SK-N-SH treated with all-trans-retinoic acid at 6 μM for 48 hours (cell line): ENCODE results near the gene USP5.
"Not testable (repeated sequence)": the region's sequence is repeated elsewhere in the genome, so short reads cannot be mapped to it uniquely, and the experiment has no call there.

Source experiments
- BACH2 ChIP-seq: fragments of 250-450 bp; sonication (Bioruptor Pico); IDR thresholded peaks from 2 replicates; pipeline ENCODE4 v1.9.0; 2021; ENCODE audit warnings: mild to moderate bottlenecking, borderline replicate concordance
- CSDC2 ChIP-seq: fragments of 250-450 bp; sonication (Bioruptor Pico); IDR thresholded peaks from 2 replicates; pipeline ENCODE4 v1.5.0; 2020; ENCODE audit warnings: mild to moderate bottlenecking, moderate library complexity
- ESRRG ChIP-seq: fragments of 250-450 bp; sonication (Bioruptor Pico); IDR thresholded peaks from 2 replicates; pipeline ENCODE4 v1.6.1; 2021; ENCODE audit warnings: mild to moderate bottlenecking
- GLIS3 ChIP-seq: fragments of 250-450 bp; sonication (Bioruptor Pico); IDR thresholded peaks from 2 replicates; pipeline ENCODE4 v1.5.0; 2020; ENCODE audit warnings: mild to moderate bottlenecking, moderate library complexity
- ISL1 ChIP-seq: fragments of 250-450 bp; sonication (Bioruptor Pico); IDR thresholded peaks from 2 replicates; pipeline ENCODE4 v2.1.2; 2022; ENCODE audit warnings: mild to moderate bottlenecking, moderate library complexity
- ZC3H10 ChIP-seq: fragments of 250-450 bp; sonication (Bioruptor Pico); IDR thresholded peaks from 2 replicates; pipeline ENCODE4 v1.5.1; 2021; ENCODE audit warnings: mild to moderate bottlenecking, moderate library complexity
- ZFP30 ChIP-seq: fragments of 450-650 bp; formaldehyde crosslinking; IDR thresholded peaks from 2 replicates; pipeline ENCODE4 v1.5.0; 2022; ENCODE audit warnings: mild to moderate bottlenecking, moderate library complexity
- ZNF70 ChIP-seq: fragments of 450-650 bp; formaldehyde crosslinking; IDR thresholded peaks from 2 replicates; pipeline ENCODE4 v1.5.0; 2020; ENCODE audit warnings: mild to moderate bottlenecking, moderate library complexity
- ZNF8 ChIP-seq: fragments of 450-650 bp; formaldehyde crosslinking; IDR thresholded peaks from 2 replicates; pipeline ENCODE4 v1.5.0; 2020; ENCODE audit warnings: mild to moderate bottlenecking, moderate library complexity
- TF ChIP-seq, protein P1 (sequence below): fragments of 250-450 bp; sonication (Bioruptor Pico); IDR thresholded peaks from 2 replicates; pipeline ENCODE4 v1.8.0; 2021; ENCODE audit warnings: low read depth, mild to moderate bottlenecking, moderate library complexity, borderline replicate concordance
- TF ChIP-seq, protein P2 (sequence below): fragments of 250-450 bp; sonication (Bioruptor Pico); IDR thresholded peaks from 2 replicates; pipeline ENCODE4 v1.5.1; 2020; ENCODE audit warnings: low read depth, mild to moderate bottlenecking, moderate library complexity
- TF ChIP-seq, protein P3 (sequence below): fragments of 250-450 bp; sonication (Bioruptor Pico); IDR thresholded peaks from 2 replicates; pipeline ENCODE4 v1.8.0; 2020; ENCODE audit warnings: mild to moderate bottlenecking, moderate library complexity, borderline replicate concordance

DNA sequence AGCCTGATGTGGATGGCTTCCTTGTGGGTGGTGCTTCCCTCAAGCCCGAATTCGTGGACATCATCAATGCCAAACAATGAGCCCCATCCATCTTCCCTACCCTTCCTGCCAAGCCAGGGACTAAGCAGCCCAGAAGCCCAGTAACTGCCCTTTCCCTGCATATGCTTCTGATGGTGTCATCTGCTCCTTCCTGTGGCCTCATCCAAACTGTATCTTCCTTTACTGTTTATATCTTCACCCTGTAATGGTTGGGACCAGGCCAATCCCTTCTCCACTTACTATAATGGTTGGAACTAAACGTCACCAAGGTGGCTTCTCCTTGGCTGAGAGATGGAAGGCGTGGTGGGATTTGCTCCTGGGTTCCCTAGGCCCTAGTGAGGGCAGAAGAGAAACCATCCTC lies 18.4 kb downstream of the USP5 start:
- not testable (repeated sequence) for TF ChIP-seq GLIS3; ZNF8 (CRISPR knock-in tag); ISL1 (CRISPR knock-in tag); ZNF70 (CRISPR knock-in tag); CSDC2 (CRISPR knock-in tag); ZFP30 (CRISPR knock-in tag); ZC3H10 (CRISPR knock-in tag); ESRRG; BACH2
- TF ChIP-seq, protein P1, sequence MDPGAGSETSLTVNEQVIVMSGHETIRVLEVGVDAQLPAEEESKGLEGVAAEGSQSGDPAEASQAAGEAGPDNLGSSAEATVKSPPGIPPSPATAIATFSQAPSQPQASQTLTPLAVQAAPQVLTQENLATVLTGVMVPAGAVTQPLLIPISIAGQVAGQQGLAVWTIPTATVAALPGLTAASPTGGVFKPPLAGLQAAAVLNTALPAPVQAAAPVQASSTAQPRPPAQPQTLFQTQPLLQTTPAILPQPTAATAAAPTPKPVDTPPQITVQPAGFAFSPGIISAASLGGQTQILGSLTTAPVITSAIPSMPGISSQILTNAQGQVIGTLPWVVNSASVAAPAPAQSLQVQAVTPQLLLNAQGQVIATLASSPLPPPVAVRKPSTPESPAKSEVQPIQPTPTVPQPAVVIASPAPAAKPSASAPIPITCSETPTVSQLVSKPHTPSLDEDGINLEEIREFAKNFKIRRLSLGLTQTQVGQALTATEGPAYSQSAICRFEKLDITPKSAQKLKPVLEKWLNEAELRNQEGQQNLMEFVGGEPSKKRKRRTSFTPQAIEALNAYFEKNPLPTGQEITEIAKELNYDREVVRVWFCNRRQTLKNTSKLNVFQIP, result not testable (repeated sequence)
- TF ChIP-seq, protein P2, sequence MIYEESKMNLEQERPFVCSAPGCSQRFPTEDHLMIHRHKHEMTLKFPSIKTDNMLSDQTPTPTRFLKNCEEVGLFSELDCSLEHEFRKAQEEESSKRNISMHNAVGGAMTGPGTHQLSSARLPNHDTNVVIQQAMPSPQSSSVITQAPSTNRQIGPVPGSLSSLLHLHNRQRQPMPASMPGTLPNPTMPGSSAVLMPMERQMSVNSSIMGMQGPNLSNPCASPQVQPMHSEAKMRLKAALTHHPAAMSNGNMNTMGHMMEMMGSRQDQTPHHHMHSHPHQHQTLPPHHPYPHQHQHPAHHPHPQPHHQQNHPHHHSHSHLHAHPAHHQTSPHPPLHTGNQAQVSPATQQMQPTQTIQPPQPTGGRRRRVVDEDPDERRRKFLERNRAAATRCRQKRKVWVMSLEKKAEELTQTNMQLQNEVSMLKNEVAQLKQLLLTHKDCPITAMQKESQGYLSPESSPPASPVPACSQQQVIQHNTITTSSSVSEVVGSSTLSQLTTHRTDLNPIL, result not testable (repeated sequence)
- TF ChIP-seq, protein P3, sequence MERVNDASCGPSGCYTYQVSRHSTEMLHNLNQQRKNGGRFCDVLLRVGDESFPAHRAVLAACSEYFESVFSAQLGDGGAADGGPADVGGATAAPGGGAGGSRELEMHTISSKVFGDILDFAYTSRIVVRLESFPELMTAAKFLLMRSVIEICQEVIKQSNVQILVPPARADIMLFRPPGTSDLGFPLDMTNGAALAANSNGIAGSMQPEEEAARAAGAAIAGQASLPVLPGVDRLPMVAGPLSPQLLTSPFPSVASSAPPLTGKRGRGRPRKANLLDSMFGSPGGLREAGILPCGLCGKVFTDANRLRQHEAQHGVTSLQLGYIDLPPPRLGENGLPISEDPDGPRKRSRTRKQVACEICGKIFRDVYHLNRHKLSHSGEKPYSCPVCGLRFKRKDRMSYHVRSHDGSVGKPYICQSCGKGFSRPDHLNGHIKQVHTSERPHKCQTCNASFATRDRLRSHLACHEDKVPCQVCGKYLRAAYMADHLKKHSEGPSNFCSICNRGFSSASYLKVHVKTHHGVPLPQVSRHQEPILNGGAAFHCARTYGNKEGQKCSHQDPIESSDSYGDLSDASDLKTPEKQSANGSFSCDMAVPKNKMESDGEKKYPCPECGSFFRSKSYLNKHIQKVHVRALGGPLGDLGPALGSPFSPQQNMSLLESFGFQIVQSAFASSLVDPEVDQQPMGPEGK, result not testable (repeated sequence)
